GM11168 (cell line): ENCODE data around the gene SERPINH1.

ENCODE experiments used
- in situ Hi-C: fragments of 300-500 bp; cut with MboI; formaldehyde crosslinking; loops from one replicate; pipeline ENCODE4 v1.12.0; 2022; ENCODE audit warnings: low sequenced_read_pairs; ENCODE audit not compliant: unreplicated experiment

Gene SERPINH1

DNA sequence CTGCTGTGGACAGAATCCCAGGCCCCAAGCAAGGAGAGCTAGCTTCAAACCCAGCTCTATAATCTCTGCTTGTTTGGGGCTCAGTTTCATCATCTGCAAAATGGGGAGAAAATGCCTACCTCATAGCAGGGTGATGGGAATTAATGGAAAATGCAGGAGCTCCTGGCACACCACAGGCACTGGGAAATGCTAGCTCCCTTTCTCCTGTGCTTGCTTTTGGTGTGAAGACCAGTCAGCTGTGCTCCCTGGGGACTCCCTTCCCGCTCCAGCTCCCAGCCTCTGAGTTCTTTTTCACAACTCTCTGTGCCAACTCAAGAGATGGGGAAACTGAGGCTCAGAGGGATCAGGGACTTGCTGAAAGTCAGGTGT is 8.2 kb upstream of the SERPINH1 start:
- in situ Hi-C loops = no loop called here

GRCh38 chr11:75554258-75555022 is 7.6 kb upstream of the SERPINH1 start:
- in situ Hi-C loops = no loop called here

- in situ Hi-C loops = no loop called here
These were observed 6.8 kb upstream of the SERPINH1 start for GRCh38 chr11:75555079-75555811.

- in situ Hi-C loops = no loop called here
These were observed 5.8 kb upstream of the SERPINH1 start for GRCh38 chr11:75556275-75556674.

GRCh38 chr11:75557666-75558494 is 4.2 kb upstream of the SERPINH1 start:
- in situ Hi-C loops = no loop called here

GRCh38 chr11:75558939-75559843 is 2.9 kb upstream of the SERPINH1 start:
- in situ Hi-C loops = no loop called here

DNA sequence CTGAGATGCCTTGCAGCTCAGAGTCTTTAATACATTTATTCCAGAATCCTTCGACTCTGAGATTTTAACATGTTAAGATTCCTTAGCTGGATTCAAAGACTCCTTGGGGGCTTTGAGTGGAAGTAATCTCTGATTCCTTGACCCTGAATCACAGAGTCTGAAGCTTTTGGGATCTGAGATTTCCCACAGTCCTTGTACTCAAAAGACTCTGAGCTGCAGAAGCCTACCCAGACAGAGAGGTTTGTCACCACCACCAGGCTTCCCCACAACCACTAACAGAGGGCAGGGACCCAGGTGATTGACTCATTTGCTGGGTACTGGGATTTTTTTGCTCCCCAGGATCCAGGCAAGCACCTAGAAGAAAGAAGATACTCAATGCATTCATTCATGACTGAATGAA is 1.4 kb upstream of the SERPINH1 start:
- in situ Hi-C loops = no loop called here

DNA sequence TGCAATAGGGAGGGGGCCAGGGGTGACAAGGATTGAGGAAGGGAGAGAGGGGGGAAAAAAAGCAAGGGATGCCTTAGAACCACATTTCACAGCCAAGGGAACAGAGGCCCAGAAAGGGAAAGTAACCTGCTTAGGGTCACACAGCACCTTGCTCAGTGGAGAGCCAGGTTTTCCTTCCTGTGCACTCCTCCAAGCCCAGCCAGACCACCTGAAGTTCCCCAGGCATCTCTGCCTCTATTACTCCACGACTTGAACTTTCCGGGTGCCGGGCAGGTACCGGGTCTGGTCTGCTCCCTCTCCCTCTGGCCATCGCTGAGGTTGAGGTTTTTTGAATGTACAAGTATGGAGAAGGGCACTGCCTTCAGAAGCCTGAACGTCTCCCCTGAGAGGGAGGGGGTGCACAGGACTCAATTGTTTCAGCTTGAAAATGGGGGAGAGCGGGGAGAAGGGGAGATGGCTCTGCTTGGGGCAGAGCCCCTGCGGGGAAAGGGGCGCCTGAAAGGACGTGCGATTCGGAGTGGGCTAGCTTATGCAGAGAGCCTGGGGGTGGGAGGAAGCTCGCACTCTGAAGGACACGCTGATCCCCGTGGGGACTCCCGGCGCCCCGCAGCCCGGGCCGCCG is 516 bp upstream of the SERPINH1 start:
- in situ Hi-C loops = no loop called here

DNA sequence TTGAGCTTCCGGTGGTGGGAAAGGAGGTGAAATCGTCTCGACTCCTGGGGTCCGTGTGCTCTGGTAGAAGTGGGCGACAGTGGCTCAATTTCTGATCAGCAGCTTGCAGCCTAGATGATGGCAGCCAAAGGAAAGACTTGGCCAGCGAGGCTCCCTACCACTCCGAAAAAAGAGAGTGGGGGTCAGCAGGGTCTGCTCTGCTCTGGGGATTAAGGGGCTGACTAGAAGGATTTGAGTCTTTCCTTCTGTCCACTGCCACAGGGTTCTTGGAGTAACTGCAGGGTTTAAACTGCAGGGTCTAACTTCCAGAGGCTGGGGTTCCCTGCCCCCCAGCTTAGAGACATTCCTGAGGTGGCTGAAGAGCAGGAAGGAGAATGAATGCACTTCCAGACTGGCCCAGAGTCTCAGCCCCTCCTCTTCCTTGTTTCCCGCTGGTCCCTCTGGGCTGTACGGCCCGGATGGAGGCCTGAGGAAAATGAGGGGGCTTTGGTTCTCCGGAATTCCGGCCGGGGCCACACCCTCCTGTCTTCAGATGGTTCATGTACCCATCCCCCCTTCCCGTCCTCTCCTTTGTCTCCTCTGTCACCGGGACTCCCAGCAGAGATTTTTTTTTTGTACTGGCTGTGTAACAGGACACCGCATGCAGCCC is 907 bp downstream of the SERPINH1 start:
- in situ Hi-C loops = no loop called here

DNA sequence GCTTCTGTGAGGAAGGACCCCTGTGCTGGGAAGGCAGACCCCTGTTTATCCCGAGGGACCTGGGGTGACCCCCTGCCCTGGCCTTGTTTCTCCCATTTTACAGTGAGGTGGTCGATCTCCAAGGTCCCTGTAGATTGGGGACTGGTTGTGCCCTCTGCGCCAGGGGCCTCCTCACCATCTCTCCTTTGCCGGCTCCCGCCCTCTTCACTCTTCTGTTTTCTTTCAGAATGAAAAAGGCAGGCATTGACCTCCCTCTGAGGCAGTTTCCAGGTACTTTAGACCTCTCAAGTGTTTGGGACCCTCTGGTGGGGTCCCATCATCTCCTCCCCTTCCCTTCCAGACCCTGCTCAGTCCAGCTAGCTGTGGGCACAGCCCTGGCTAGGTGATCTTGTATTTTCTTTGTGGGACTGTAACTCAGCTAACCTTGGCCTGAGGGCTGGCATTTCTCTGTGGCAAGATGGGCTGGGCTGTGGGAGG is 1.5 kb downstream of the SERPINH1 start:
- in situ Hi-C loops = no loop called here

- in situ Hi-C loops = no loop called here
These were observed 2.0 kb downstream of the SERPINH1 start for GRCh38 chr11:75563978-75564552.

- in situ Hi-C loops = no loop called here
These were observed 3.3 kb downstream of the SERPINH1 start for GRCh38 chr11:75565221-75565814.

- in situ Hi-C loops = no loop called here
These were observed 4.1 kb downstream of the SERPINH1 start for GRCh38 chr11:75565916-75566762.

DNA sequence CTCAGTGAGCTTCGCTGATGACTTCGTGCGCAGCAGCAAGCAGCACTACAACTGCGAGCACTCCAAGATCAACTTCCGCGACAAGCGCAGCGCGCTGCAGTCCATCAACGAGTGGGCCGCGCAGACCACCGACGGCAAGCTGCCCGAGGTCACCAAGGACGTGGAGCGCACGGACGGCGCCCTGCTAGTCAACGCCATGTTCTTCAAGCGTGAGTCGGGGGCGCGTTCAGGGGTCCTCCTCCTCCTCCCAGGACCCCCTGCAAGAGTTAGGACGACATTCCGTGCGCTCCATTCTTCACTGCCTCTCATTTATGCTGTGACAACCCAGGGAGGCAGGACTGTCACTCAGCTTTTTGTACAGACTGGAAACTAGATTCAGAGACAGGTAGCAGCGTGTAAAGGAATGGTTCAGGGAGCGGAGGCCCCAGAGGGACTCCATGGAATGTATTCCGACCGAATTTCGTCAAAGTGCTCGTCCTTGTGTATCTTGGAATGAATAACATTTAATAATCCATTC is 4.8 kb downstream of the SERPINH1 start:
- in situ Hi-C loops = no loop called here

DNA sequence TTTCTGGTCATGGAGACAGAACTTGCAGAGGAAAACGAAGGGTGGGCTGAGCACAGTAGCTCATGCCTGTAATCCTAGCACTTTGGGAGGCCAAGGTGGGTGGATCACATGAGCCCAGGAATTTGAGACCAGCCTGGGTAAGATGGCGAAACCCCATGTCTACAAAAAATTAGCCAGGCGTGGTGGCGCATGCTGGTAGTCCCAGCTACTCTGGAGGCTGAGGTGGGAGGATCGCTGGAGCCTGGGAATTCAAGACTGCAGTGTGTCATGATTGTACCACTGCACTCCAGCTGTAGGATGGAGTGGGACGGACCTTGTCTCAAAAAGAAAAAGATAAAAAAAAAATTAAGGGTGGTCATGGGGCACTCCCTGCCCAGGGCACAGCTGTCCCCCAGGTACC is 5.9 kb downstream of the SERPINH1 start:
- in situ Hi-C loops = no loop called here

- in situ Hi-C loops = no loop called here
These were observed 6.7 kb downstream of the SERPINH1 start for GRCh38 chr11:75568616-75569219.
